A549 (cell line): Measurements from ENCODE around the gene SYT3.

Experiments
- CBX8 ChIP-seq: fragments of 200-600 bp; sonication (generic); IDR thresholded peaks from 2 replicates; pipeline ENCODE4 v1.6.1; 2016
- CHD4 ChIP-seq: fragments of 200-600 bp; sonication (generic); IDR thresholded peaks from 2 replicates; pipeline ENCODE4 v1.6.1; 2016; ENCODE audit warnings: antibody characterized with exemption, mild to moderate bottlenecking, borderline replicate concordance
- POLR2A ChIP-seq: IDR thresholded peaks from 2 replicates; pipeline ENCODE4 v1.6.1; 2012; ENCODE audit warnings: mild to moderate bottlenecking, low read length
- RFX5 ChIP-seq: fragments of 450-650 bp; IDR thresholded peaks from 2 replicates; pipeline ENCODE4 v1.7.1; 2014; ENCODE audit warnings: antibody characterized with exemption, mild to moderate bottlenecking, moderate library complexity
- TF ChIP-seq, protein P1 (sequence below): fragments of >200 bp; sonication (Bioruptor Twin); formaldehyde crosslinking; IDR thresholded peaks from 3 replicates; pipeline ENCODE4 v1.5.1; 2016
- TF ChIP-seq, protein P2 (sequence below): fragments of 150-350 bp; IDR thresholded peaks from 2 replicates; pipeline ENCODE4 v1.6.1; 2014; ENCODE audit warnings: low read depth, mild to moderate bottlenecking, low read length

DNA sequence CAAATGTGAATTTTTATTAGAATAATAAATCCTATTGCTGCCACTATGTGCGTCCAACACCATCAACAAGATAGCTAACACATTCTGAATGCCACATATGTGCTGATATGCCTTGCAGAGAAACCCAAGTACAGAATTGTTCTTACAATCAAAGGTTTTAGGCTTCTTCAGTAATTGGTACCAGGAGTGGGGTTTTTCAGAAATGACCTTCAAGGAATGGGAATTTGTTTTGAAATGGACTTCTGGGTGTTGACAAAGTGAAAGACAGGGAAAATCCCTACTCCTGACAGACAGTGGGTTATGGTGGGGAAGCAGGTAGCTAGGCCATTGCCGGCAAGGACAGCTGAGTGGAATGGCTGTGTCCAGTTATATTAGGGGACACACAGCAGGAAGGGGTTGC lies 5.7 kb downstream of the SYT3 start:
- TF ChIP-seq, protein P1, sequence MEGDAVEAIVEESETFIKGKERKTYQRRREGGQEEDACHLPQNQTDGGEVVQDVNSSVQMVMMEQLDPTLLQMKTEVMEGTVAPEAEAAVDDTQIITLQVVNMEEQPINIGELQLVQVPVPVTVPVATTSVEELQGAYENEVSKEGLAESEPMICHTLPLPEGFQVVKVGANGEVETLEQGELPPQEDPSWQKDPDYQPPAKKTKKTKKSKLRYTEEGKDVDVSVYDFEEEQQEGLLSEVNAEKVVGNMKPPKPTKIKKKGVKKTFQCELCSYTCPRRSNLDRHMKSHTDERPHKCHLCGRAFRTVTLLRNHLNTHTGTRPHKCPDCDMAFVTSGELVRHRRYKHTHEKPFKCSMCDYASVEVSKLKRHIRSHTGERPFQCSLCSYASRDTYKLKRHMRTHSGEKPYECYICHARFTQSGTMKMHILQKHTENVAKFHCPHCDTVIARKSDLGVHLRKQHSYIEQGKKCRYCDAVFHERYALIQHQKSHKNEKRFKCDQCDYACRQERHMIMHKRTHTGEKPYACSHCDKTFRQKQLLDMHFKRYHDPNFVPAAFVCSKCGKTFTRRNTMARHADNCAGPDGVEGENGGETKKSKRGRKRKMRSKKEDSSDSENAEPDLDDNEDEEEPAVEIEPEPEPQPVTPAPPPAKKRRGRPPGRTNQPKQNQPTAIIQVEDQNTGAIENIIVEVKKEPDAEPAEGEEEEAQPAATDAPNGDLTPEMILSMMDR, result no peak
- no peak for TF ChIP-seq RFX5
- TF ChIP-seq POLR2A, result no peak
- no peak for TF ChIP-seq CHD4
- TF ChIP-seq CBX8, result no peak
- TF ChIP-seq, protein P2, sequence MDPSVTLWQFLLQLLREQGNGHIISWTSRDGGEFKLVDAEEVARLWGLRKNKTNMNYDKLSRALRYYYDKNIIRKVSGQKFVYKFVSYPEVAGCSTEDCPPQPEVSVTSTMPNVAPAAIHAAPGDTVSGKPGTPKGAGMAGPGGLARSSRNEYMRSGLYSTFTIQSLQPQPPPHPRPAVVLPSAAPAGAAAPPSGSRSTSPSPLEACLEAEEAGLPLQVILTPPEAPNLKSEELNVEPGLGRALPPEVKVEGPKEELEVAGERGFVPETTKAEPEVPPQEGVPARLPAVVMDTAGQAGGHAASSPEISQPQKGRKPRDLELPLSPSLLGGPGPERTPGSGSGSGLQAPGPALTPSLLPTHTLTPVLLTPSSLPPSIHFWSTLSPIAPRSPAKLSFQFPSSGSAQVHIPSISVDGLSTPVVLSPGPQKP, result no peak
